NCI-H1417 (cell line): ENCODE results near the gene KIAA1549.
A peak's percentile ranks its signal among the peaks of the same experiment; 100 is the strongest.

Source experiments
- DNase-seq, 3 experiments: peaks; one replicate each; lab custom pipeline; 2025; lab: John Stamatoyannopoulos, UW

KIAA1549 gene

GRCh38 chr7:138907201-138907847, 73.9 kb downstream of the KIAA1549 start:
- DNase-seq, result no peak

GRCh38 chr7:138903859-138904435, 77.2 kb downstream of the KIAA1549 start:
- DNase-seq, result no peak

GRCh38 chr7:138903186-138903820, 77.9 kb downstream of the KIAA1549 start:
- DNase-seq, result peak; percentile 21 to 62 (median 46)

- no peak for DNase-seq
Measured at GRCh38 chr7:138902161-138902560, 79.0 kb downstream of the KIAA1549 start.

- DNase-seq, result no peak
Measured at GRCh38 chr7:138900035-138900828, 81.0 kb downstream of the KIAA1549 start.

GRCh38 chr7:138898802-138899201, 82.4 kb downstream of the KIAA1549 start:
- no peak for DNase-seq

- DNase-seq, result no peak
Measured at GRCh38 chr7:138898255-138898654, 82.9 kb downstream of the KIAA1549 start.

- no peak for DNase-seq
Measured at GRCh38 chr7:138895679-138896078, 85.5 kb downstream of the KIAA1549 start.

GRCh38 chr7:138893258-138893657, 87.9 kb downstream of the KIAA1549 start:
- no peak for DNase-seq

GRCh38 chr7:138892812-138893211, 88.4 kb downstream of the KIAA1549 start:
- peak in 1 of 3 experiments; percentile 17 for DNase-seq

- no peak for DNase-seq
Measured at GRCh38 chr7:138892006-138892630, 89.1 kb downstream of the KIAA1549 start.

- peak in 2 of 3 experiments; percentile 47 to 50 for DNase-seq
Measured at GRCh38 chr7:138891446-138891810, 89.8 kb downstream of the KIAA1549 start.

GRCh38 chr7:138890499-138891445, 90.4 kb downstream of the KIAA1549 start:
- peak in 1 of 3 experiments; percentile 41 for DNase-seq

GRCh38 chr7:138889582-138890498, 91.3 kb downstream of the KIAA1549 start:
- peak in 2 of 3 experiments; percentile 13 to 57 for DNase-seq

- no peak for DNase-seq
Measured at GRCh38 chr7:138887872-138888656, 93.1 kb downstream of the KIAA1549 start.

GRCh38 chr7:138887085-138887710, 94.0 kb downstream of the KIAA1549 start:
- DNase-seq, result no peak

- peak; percentile 43 to 81 (median 75) for DNase-seq
Measured at GRCh38 chr7:138886501-138886917, 94.7 kb downstream of the KIAA1549 start.

- DNase-seq, result peak in 1 of 3 experiments; percentile 12
Measured at GRCh38 chr7:138885383-138886147, 95.6 kb downstream of the KIAA1549 start.
